SK-N-SH (cell line): Measurements from ENCODE around the gene AVP. TPM values are rescaled to one million over a fixed set of nuclear protein-coding genes. Genes with fewer than 3 reads are reported as not detected.

Experiments
- CTCF ChIA-PET: fragments of 300-600, 350-600 bp; formaldehyde crosslinking; extraction: SDS; loops from one replicate; lab custom pipeline; 2021; lab: Yijun Ruan, JAX
- POLR2A ChIA-PET: fragments of 350-600 bp; sonication (Branson Sonifier 250); formaldehyde crosslinking; extraction: SDS; loops from one replicate; lab custom pipeline; 2020; ENCODE audit warnings: antibody characterized with exemption, inconsistent platforms; lab: Yijun Ruan, JAX
- DNase-seq: peaks from one replicate; pipeline ENCODE4 v3.0.0; 2012
- H2AFZ ChIP-seq: fragments of 200-600 bp; sonication (generic); 2 replicates; pipeline ENCODE4 v1.8.1; 2016; ENCODE audit warnings: antibody characterized with exemption, mild to moderate bottlenecking, low read depth
- H3F3A ChIP-seq: fragments of 200-600 bp; sonication (generic); replicated peaks from 2 replicates; pipeline ENCODE3; 2016; ENCODE audit warnings: antibody characterized with exemption, mild to moderate bottlenecking; ENCODE audit not compliant: insufficient read depth
- H3K27ac ChIP-seq, 2 experiments: fragments of 200-500 bp in 1 of 2; fragments of 200-600 bp in 1 of 2; sonication (Bioruptor generic) in 1 of 2; sonication (generic), shearing (Covaris generic) in 1 of 2; 2 replicates each; pipeline versions ENCODE4 v1.5.1 to v1.6.1; 2014 to 2016; ENCODE audit warnings: low read depth in 2 of 2, inconsistent platforms in 1 of 2, low read length in 1 of 2, mild to moderate bottlenecking in 1 of 2, mixed read lengths in 1 of 2
- H3K27me3 ChIP-seq: fragments of 200-600 bp; sonication (generic), shearing (Covaris generic); 2 replicates; pipeline ENCODE4 v1.6.1; 2016; ENCODE audit warnings: mixed run types; ENCODE audit not compliant: insufficient read depth
- H3K36me3 ChIP-seq, 2 experiments: fragments of 200-500 bp in 1 of 2; fragments of 200-600 bp in 1 of 2; sonication (Bioruptor generic) in 1 of 2; sonication (generic) in 1 of 2; replicated peaks in 1 of 2; 2 replicates each; pipeline versions ENCODE3 to v1.5.1; 2014 to 2016; ENCODE audit warnings: low read length in 1 of 2, mild to moderate bottlenecking in 1 of 2; ENCODE audit not compliant: insufficient read depth in 2 of 2, control insufficient read depth in 1 of 2
- H3K4me1 ChIP-seq, 2 experiments: fragments of 200-500 bp in 1 of 2; fragments of 200-600 bp in 1 of 2; sonication (Bioruptor generic) in 1 of 2; sonication (generic), shearing (Covaris generic) in 1 of 2; 2 replicates each; pipeline versions ENCODE4 v1.5.1 to v1.6.1; 2014 to 2016; ENCODE audit warnings: low read depth in 1 of 2, low read length in 1 of 2, mixed run types in 1 of 2; ENCODE audit not compliant: insufficient read depth in 2 of 2, control insufficient read depth in 1 of 2
- H3K4me2 ChIP-seq: fragments of 200-600 bp; sonication (generic), shearing (Covaris generic); 2 replicates; pipeline ENCODE4 v1.6.1; 2017; ENCODE audit warnings: mixed run types
- H3K4me3 ChIP-seq, 2 experiments: fragments of 200-500 bp in 1 of 2; fragments of 200-600 bp in 1 of 2; sonication (Bioruptor generic) in 1 of 2; sonication (generic), shearing (Covaris generic) in 1 of 2; 2 replicates each; pipeline versions ENCODE4 v1.5.1 to v1.8.1; 2014 to 2016; ENCODE audit warnings: low read depth in 2 of 2, inconsistent platforms in 1 of 2, low read length in 1 of 2, mild to moderate bottlenecking in 1 of 2, mixed read lengths in 1 of 2, moderate library complexity in 1 of 2
- H3K79me2 ChIP-seq: fragments of 200-600 bp; sonication (generic); 2 replicates; pipeline ENCODE4 v1.8.1; 2017; ENCODE audit warnings: mild to moderate bottlenecking; ENCODE audit not compliant: insufficient read depth
- H3K9ac ChIP-seq: fragments of 200-600 bp; sonication (generic); 2 replicates; pipeline ENCODE4 v1.6.1; 2017; ENCODE audit warnings: mixed run types
- H3K9me2 ChIP-seq: fragments of 200-600 bp; sonication (generic); 2 replicates; pipeline ENCODE4 v1.6.1; 2017; ENCODE audit warnings: mixed run types
- H3K9me3 ChIP-seq: fragments of 200-600 bp; sonication (generic); 2 replicates; pipeline ENCODE4 v1.6.1; 2017; ENCODE audit warnings: mixed run types, mild to moderate bottlenecking, moderate library complexity
- H4K20me1 ChIP-seq: fragments of 200-600 bp; sonication (generic); 2 replicates; pipeline ENCODE4 v1.6.1; 2017; ENCODE audit warnings: mild to moderate bottlenecking, mixed run types; ENCODE audit not compliant: insufficient read depth
- CTCF ChIP-seq: fragments of 200-600 bp; sonication (generic); IDR thresholded peaks from 2 replicates; pipeline ENCODE4 v1.6.1; 2017; ENCODE audit warnings: antibody characterized with exemption, mild to moderate bottlenecking, moderate library complexity
- REST ChIP-seq: IDR thresholded peaks from 2 replicates; pipeline ENCODE4 v1.6.1; 2012; ENCODE audit warnings: mild to moderate bottlenecking, low read depth, low read length, moderate library complexity
- SIN3A ChIP-seq: IDR thresholded peaks from 2 replicates; pipeline ENCODE4 v1.6.1; 2012; ENCODE audit warnings: low read depth, mild to moderate bottlenecking, low read length, moderate library complexity, borderline replicate concordance
- YY1 ChIP-seq: IDR thresholded peaks from 2 replicates; pipeline ENCODE4 v1.4.0; 2012; ENCODE audit warnings: low read depth, mild to moderate bottlenecking
- ZBTB33 ChIP-seq: IDR thresholded peaks from 2 replicates; pipeline ENCODE4 v1.4.0; 2012; ENCODE audit warnings: low read depth, borderline replicate concordance
- WGBS: methylation state at CpG from one replicate; pipeline ENCODE4 v1.1.6; 2017; ENCODE audit warnings: low lambda C conversion rate; 5-methylcytosine and 5-hydroxymethylcytosine counted together
- polyA plus RNA-seq, 3 experiments: library from polyadenylated mRNA; depleted of rRNA; stranded (reverse); fragments of >200 nt; gene quantifications; 2 replicates each; pipeline ENCODE4 v1.2.3, GENCODE V29; 2012
- TF ChIP-seq, protein P1 (sequence below): IDR thresholded peaks from 2 replicates; pipeline ENCODE4; 2012

Gene AVP
- polyA plus RNA-seq, 1 of the 3 experiments (the other 2 are of a cell fraction), result not detected

GRCh38 chr20:3129094-3129493 is 44.6 kb upstream of the AVP start:
- Histone ChIP-seq H3K36me3 (no peaks in the 10 kb centered on the region), H3K79me2 (peaks cover 39% of the 10 kb centered on the region), H3K9me3 (no peaks in the 10 kb centered on the region), H3K4me1 (peaks cover 0 to 5% of the 10 kb centered on the region in 2 experiments; a peak in 1 of 4 replicates), H2AFZ (no peak overlapping the region), H3K9ac (no peak overlapping the region), H3K9me2 (no peaks in the 10 kb centered on the region), H3K27ac (no peak overlapping the region), H3F3A (peaks cover 4% of the 10 kb centered on the region), H4K20me1 (no peaks in the 10 kb centered on the region; the same call in 1 of the 2 replicates), H3K4me2 (no peak overlapping the region), H3K4me3 (no peak overlapping the region), H3K27me3 (no peaks in the 10 kb centered on the region)
- WGBS, result 80% methylated on average over 4 of the region's 4 CpGs
- DNase-seq, result no peak
- CTCF ChIA-PET, result interaction anchor here (0.8 to 1.5 kb wide), 5 partner anchors 10 to 188 kb away, joined by 3 to 12 read pairs (median 3); no protein-coding TSS in a partner anchor
- POLR2A ChIA-PET, result interaction anchor here (1.2 kb wide), 1 partner anchor 31 kb away, joined by 3 read pairs; the partner anchor contains the start of genes FASTKD5 and UBOX5
- TF ChIP-seq REST (no peak), SIN3A (no peak), ZBTB33 (no peak), CTCF (no peak), YY1 (no peak)
- TF ChIP-seq, protein P1, sequence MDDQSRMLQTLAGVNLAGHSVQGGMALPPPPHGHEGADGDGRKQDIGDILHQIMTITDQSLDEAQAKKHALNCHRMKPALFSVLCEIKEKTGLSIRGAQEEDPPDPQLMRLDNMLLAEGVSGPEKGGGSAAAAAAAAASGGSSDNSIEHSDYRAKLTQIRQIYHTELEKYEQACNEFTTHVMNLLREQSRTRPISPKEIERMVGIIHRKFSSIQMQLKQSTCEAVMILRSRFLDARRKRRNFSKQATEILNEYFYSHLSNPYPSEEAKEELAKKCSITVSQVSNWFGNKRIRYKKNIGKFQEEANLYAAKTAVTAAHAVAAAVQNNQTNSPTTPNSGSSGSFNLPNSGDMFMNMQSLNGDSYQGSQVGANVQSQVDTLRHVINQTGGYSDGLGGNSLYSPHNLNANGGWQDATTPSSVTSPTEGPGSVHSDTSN, result no peak
- TF ChIP-seq, all 33 proteins: peak for 0
